ENCODE results near the gene PSMC3IP. TPM values are rescaled to one million over a fixed set of nuclear protein-coding genes. Genes with fewer than 3 reads are reported as not detected.
A peak's percentile ranks its signal among the peaks of the same experiment; 100 is the strongest.
"Not testable (repeated sequence)": the region's sequence is repeated elsewhere in the genome, so short reads cannot be mapped to it uniquely, and the experiment has no call there.

The PSMC3IP gene, protein sequence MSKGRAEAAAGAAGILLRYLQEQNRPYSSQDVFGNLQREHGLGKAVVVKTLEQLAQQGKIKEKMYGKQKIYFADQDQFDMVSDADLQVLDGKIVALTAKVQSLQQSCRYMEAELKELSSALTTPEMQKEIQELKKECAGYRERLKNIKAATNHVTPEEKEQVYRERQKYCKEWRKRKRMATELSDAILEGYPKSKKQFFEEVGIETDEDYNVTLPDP
- 1 to 10 TPM; 4.9 to 9.0 (median 7.4) TPM for total RNA-seq

DNA sequence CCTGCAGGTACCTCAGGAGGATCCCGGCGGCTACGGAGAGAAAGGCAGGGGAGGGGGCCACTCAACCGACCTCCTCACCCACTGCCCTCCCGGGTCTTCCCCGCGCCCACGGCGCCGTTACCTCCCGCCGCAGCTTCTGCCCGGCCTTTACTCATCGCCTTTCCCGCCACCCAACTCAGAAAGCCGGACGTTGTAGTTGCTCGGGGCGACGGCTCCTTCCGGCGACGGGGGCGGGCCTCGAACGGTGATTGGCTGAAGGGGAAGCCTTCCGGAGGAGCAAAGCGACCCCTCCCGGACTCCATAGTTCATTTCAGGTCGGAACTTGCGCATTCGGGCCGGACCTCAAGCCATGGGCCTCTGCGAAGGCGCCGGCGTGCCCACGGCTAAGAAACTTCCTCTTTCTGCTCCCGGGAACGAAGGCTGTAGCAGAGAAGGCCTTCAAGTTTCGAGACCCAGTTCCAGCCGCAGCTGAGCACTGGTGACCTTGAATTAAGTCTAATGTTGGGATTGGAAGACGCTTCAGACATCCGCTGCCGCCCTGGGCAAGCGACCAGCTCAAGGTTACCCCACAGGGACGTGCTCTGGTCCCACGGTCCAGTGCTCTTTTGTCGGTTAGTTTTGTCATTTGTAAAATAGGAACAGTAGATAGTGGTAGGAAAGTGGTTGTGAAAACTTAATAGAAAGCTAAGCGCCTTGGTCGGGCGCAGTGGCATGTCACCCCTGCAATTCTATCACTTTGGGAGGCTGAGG is at the start of gene PSMC3IP:
TSS of gene PSMC3IP (minus strand) at position 198 of the 750 bp plus-strand sequence. CDS start at position 155, 43 bp downstream.
- DNase-seq (ENCODE audit: low spot score in 2 of 2): peak; percentile 91 to 93
- 0% methylated on average over 27 to 52 of the region's 52 CpGs for WGBS, 2 donors
- Histone ChIP-seq H3K4me1 (peaks cover 0 to 28% (median 12%) of the 10 kb centered on the region in 4 donors), H3K36me3 (peaks cover 2 to 63% (median 26%) of the 10 kb centered on the region in 3 donors), H3K9me3 (no peaks in the 10 kb centered on the region), H3K27ac (peak within 1 kb of the TSS; percentile 55 to 90 (median 87)), H3K27me3 (no peaks in the 10 kb centered on the region), H3K4me3 (peak within 1 kb of the TSS; percentile 41 to 87 (median 72))
- TF ChIP-seq POLR2A (IDR thresholded peaks at IDR 0.05): peak; percentile 45 to 73
- TF ChIP-seq, protein P1, sequence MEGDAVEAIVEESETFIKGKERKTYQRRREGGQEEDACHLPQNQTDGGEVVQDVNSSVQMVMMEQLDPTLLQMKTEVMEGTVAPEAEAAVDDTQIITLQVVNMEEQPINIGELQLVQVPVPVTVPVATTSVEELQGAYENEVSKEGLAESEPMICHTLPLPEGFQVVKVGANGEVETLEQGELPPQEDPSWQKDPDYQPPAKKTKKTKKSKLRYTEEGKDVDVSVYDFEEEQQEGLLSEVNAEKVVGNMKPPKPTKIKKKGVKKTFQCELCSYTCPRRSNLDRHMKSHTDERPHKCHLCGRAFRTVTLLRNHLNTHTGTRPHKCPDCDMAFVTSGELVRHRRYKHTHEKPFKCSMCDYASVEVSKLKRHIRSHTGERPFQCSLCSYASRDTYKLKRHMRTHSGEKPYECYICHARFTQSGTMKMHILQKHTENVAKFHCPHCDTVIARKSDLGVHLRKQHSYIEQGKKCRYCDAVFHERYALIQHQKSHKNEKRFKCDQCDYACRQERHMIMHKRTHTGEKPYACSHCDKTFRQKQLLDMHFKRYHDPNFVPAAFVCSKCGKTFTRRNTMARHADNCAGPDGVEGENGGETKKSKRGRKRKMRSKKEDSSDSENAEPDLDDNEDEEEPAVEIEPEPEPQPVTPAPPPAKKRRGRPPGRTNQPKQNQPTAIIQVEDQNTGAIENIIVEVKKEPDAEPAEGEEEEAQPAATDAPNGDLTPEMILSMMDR (IDR thresholded peaks at IDR 0.05): peak; percentile 19 to 71 (median 39)
- TF ChIP-seq EP300 (IDR thresholded peaks at IDR 0.05): peak; percentile 86 to 94

DNA sequence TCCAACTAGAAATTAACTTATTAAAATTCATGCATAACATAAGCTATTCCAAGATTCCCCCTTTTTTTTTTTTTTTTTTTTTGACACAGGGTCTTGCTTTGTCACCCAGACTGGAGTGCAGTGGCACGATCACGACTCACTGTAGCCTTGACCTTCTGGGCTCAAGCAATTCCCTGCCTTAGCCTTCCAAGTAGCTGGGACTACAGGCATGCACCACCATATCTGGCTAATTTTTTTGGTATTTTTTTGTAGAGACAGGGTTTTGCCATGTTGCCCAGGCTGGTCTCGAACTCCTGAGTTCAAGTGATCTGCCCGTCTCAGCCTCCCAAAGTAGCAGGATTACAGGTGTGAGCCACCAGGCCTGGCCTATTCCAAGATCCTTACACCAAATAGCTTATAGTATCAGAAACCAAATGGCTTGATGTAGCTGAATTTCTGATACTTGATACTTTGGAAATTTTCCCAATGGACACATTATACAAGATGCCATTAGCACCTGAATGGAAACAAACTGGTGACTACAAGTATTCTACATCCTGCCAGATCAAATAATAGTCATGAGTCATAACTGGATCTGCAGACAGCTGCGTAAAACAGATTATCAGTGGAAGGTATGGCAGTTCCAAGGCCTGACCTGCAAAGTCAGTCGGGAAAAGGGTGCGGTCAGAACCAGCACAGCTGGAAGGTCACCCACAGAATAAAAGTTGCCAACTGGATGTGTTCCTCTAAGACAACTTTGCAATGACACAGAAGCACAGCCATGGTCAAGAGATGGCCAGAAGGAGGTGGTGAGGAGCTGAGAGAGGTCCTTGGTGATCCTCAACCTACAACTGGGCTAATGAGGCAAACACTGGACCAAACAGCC is 46.4 kb upstream of the PSMC3IP start:
- no peaks in the 10 kb centered on the region for H3K9me3 ChIP-seq
- H3K4me1 ChIP-seq: no peaks in the 10 kb centered on the region
- H3K27ac ChIP-seq: no peak overlapping the region
- H3K27me3 ChIP-seq: no peaks in the 10 kb centered on the region
- TF ChIP-seq, protein P1 (IDR thresholded peaks at IDR 0.05): no peak
- no peak for TF ChIP-seq EP300 (IDR thresholded peaks at IDR 0.05)
- TF ChIP-seq POLR2A (IDR thresholded peaks at IDR 0.05): no peak
- no peak for DNase-seq (ENCODE audit: low spot score in 2 of 2)
- 74 to 82% methylated on average over 7 of the region's 7 CpGs for WGBS, 2 donors
- no peaks in the 10 kb centered on the region for H3K36me3 ChIP-seq
- H3K4me3 ChIP-seq: no peak overlapping the region

DNA sequence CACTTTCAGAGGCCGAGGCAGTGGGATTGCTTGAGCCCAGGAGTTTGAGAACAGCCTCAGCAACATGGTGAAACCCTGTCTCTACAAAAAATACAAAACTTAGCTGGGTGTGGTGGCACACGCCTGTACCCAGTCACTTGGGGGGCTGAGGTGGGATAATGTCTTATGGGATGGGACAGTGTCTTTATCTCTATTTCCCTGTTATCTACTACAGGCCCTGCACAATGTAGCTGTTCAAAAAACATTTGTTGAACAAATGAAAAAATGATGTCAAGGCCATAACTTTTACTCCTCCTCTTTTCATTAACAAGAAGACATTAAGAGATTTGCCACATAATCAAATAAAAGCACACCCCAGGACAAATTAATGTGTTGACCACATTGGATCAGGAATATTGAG is 45.7 kb upstream of the PSMC3IP start:
- Histone ChIP-seq H3K27ac (no peak overlapping the region), H3K4me3 (no peak overlapping the region), H3K27me3 (no peaks in the 10 kb centered on the region), H3K4me1 (peaks cover 0 to 7% (median 3%) of the 10 kb centered on the region in 4 donors), H3K9me3 (no peaks in the 10 kb centered on the region), H3K36me3 (no peaks in the 10 kb centered on the region)
- DNase-seq (ENCODE audit: low spot score in 2 of 2): no peak
- WGBS, 2 donors: 88 to 90% methylated on average over 2 of the region's 2 CpGs
- TF ChIP-seq, protein P1 (IDR thresholded peaks at IDR 0.05): no peak
- TF ChIP-seq EP300 (IDR thresholded peaks at IDR 0.05): no peak

DNA sequence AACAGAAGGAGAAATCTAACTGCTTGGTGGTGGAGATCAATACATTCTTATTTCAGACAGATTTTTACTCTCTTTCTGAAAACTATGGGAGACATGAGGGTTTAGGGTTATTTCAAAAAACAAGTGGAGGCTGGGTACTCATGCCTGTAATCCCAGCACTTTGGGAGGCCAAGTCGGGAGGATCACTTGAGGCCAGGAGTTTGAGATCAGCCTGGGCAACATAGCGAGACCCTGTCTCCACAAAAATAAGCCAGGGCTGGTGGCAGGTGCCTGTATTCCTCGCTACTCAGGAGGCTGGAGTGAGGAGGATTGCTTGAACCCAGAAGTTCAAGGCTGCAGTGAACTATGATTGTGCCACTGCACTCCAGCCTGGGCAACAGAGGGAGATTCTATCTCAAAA is 44.5 kb upstream of the PSMC3IP start:
- WGBS, 2 donors: 83 to 88% methylated on average over 3 of the region's 3 CpGs
- H3K4me3 ChIP-seq; H3K27ac ChIP-seq; H3K27me3 ChIP-seq; DNase-seq (ENCODE audit: low spot score in 2 of 2); H3K9me3 ChIP-seq; H3K36me3 ChIP-seq: not testable (repeated sequence)
- peaks cover 0 to 14% (median 4%) of the 10 kb centered on the region in 4 donors for H3K4me1 ChIP-seq

DNA sequence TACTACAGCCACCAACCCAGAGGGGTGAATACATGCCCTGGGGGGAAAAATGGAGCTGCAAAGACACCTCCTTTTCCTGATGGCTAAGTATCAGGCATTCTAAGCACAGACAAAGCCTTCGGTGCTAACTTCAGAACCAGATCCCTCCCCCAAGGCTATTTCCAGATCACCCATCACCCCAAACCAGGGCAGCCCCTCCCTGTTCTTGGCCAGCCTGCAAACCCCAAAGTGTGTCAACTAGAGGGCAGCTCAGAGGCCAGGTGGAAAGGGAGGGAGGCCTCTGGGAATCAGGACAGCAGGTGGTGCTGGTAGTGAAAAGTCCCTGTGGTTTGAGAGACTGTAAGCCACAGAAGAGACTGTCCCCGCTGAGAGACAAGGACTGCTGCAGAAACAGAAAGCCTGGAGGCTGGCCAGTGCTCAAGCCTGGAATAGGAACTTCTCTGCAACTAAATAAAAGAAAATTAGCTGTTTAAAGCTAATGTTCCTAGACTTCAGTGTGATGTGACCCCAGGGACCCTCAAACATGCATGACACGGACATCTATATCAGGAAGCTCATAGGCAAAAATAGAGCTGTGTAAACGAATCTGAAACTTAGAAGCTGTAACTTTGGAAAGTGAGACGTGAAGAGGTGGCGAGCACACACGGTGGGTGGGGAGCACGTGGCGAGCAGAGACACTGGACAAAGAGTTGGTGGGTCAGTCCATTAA is 41.1 kb upstream of the PSMC3IP start:
- TF ChIP-seq POLR2A (IDR thresholded peaks at IDR 0.05) (no peak), EP300 (IDR thresholded peaks at IDR 0.05) (no peak)
- TF ChIP-seq, protein P1 (IDR thresholded peaks at IDR 0.05): no peak
- Histone ChIP-seq H3K4me3 (no peak overlapping the region), H3K27ac (no peak overlapping the region), H3K27me3 (no peaks in the 10 kb centered on the region), H3K9me3 (no peaks in the 10 kb centered on the region), H3K4me1 (peaks cover 0 to 14% (median 4%) of the 10 kb centered on the region in 4 donors), H3K36me3 (peaks cover 0 to 28% (median 3%) of the 10 kb centered on the region in 3 donors)
- WGBS, 2 donors: 41 to 49% methylated on average over 9 of the region's 9 CpGs
- no peak for DNase-seq (ENCODE audit: low spot score in 2 of 2)

Measured in tibial nerve (tissue), 4 donors.